Daoy (cell line): ENCODE data around the gene SYNE2. TPM values are rescaled to one million over a fixed set of nuclear protein-coding genes. Genes with fewer than 3 reads are reported as not detected.

Experiments used
- DNase-seq: peaks from one replicate; pipeline ENCODE4 v3.0.0-alpha.2; 2015; ENCODE audit warnings: low read depth
- total RNA-seq: library from RNA; depleted of rRNA; stranded (reverse); fragments of >200 nt; shearing (Covaris generic); gene quantifications from 2 replicates; pipeline ENCODE4 v1.2.3, GENCODE V29; 2014; rRNA removed

Gene SYNE2
- total RNA-seq, 1 experiment from 2014 or later, result 24.1 TPM

- DNase-seq, result no peak
These were observed 393.9 kb downstream of the SYNE2 start for GRCh38 chr14:64246688-64247087.

- no peak for DNase-seq
These were observed 394.4 kb downstream of the SYNE2 start for GRCh38 chr14:64247195-64247594.

GRCh38 chr14:64248689-64249088, 395.9 kb downstream of the SYNE2 start:
- no peak for DNase-seq

GRCh38 chr14:64249363-64249762, 396.6 kb downstream of the SYNE2 start:
- DNase-seq, result no peak

GRCh38 chr14:64253672-64254071, 400.9 kb downstream of the SYNE2 start:
- DNase-seq, result peak; percentile 23

GRCh38 chr14:64255756-64256155, 403.0 kb downstream of the SYNE2 start:
- DNase-seq, result no peak

- no peak for DNase-seq
These were observed 407.6 kb downstream of the SYNE2 start for GRCh38 chr14:64260418-64260817.

GRCh38 chr14:64265222-64265621, 412.4 kb downstream of the SYNE2 start:
- DNase-seq, result no peak

- DNase-seq, result peak; percentile 39
These were observed 413.4 kb downstream of the SYNE2 start for GRCh38 chr14:64266239-64266638.

GRCh38 chr14:64272019-64272418, 419.2 kb downstream of the SYNE2 start:
- DNase-seq, result no peak

Other genes starting within 250 kb of the SYNE2 start
- 29.3 and 32.8 TPM in 2 replicates for gene WDR89, start 211.1 kb upstream of the SYNE2 start, total RNA-seq
- gene SGPP1, start 124.9 kb upstream of the SYNE2 start, total RNA-seq, result 24.6 and 31.1 TPM in 2 replicates